Measurements from ENCODE around the gene TESMIN. TPM values are rescaled to one million over a fixed set of nuclear protein-coding genes. Genes with fewer than 3 reads are reported as not detected.

The TESMIN gene
- total RNA-seq, 1 donor from 2014 or later: 8.1 TPM

GRCh38 chr11:68661014-68661413 is 90.3 kb downstream of the TESMIN start:
- H3K4me1 ChIP-seq: no peaks in the 10 kb centered on the region
- Mint-ChIP-seq H3K27ac (no peak overlapping the region), H3K4me1 (peaks cover 10% of the 10 kb centered on the region), H3K36me3 (no peaks in the 10 kb centered on the region), H3K9me3 (no peaks in the 10 kb centered on the region), H3K27me3 (ENCODE audit: insufficient read depth, low read depth) (peaks cover 7% of the 10 kb centered on the region), H3K4me3 (no peak overlapping the region)
- H2AFZ ChIP-seq (replicated peaks): no peak overlapping the region
- DNase-seq (ENCODE audit: low spot score): no peak
- no peaks in the 10 kb centered on the region for H3F3A ChIP-seq (ENCODE audit: low read depth)
- H3K4me3 ChIP-seq: no peak overlapping the region
- H3K9me3 ChIP-seq (ENCODE audit: low read depth): no peaks in the 10 kb centered on the region
- H3K4me2 ChIP-seq: no peak overlapping the region
- H3K27ac ChIP-seq: no peak overlapping the region
- no peaks in the 10 kb centered on the region for H4K20me1 ChIP-seq (ENCODE audit: low read depth)
- no peaks in the 10 kb centered on the region for H3K36me3 ChIP-seq
- H3K79me2 ChIP-seq (ENCODE audit: low read depth): no peaks in the 10 kb centered on the region
- TF ChIP-seq CTCF (IDR thresholded peaks at IDR 0.05): no peak
- TF ChIP-seq EZH2 (IDR thresholded peaks at IDR 0.05): no peak
- TF ChIP-seq EZH2phosphoT487 (IDR thresholded peaks at IDR 0.05): no peak
- H3K27me3 ChIP-seq: no peaks in the 10 kb centered on the region
- H3K9ac ChIP-seq: no peak overlapping the region

- no peak for DNase-seq (ENCODE audit: low spot score)
- no peak overlapping the region for H3K27ac ChIP-seq
- peaks cover 8% of the 10 kb centered on the region for H3K27me3 Mint-ChIP-seq (ENCODE audit: insufficient read depth, low read depth)
- no peaks in the 10 kb centered on the region for H3K36me3 ChIP-seq
- H3K4me3 Mint-ChIP-seq: no peak overlapping the region
- H3K9me3 ChIP-seq (ENCODE audit: low read depth): no peaks in the 10 kb centered on the region
- no peak overlapping the region for H3K4me3 ChIP-seq
- H3K9ac ChIP-seq: no peak overlapping the region
- no peaks in the 10 kb centered on the region for H3K27me3 ChIP-seq
- H3K4me2 ChIP-seq: no peak overlapping the region
- no peaks in the 10 kb centered on the region for H4K20me1 ChIP-seq (ENCODE audit: low read depth)
- H3K36me3 Mint-ChIP-seq: no peaks in the 10 kb centered on the region
- H3K4me1 ChIP-seq: no peaks in the 10 kb centered on the region
- H3K79me2 ChIP-seq (ENCODE audit: low read depth): no peaks in the 10 kb centered on the region
- H3K4me1 Mint-ChIP-seq: peaks cover 10% of the 10 kb centered on the region
- H2AFZ ChIP-seq (replicated peaks): no peak overlapping the region
- H3K27ac Mint-ChIP-seq: no peak overlapping the region
- H3F3A ChIP-seq (ENCODE audit: low read depth): no peaks in the 10 kb centered on the region
- H3K9me3 Mint-ChIP-seq: peaks cover 7% of the 10 kb centered on the region
- no peak for TF ChIP-seq EZH2 (IDR thresholded peaks at IDR 0.05)
- TF ChIP-seq CTCF (IDR thresholded peaks at IDR 0.05): no peak
- no peak for TF ChIP-seq EZH2phosphoT487 (IDR thresholded peaks at IDR 0.05)
These were observed 91.1 kb downstream of the TESMIN start for GRCh38 chr11:68660066-68660810.

GRCh38 chr11:68659158-68659921 is 92.0 kb downstream of the TESMIN start:
- no peak overlapping the region for H3K27ac ChIP-seq
- H3K27ac Mint-ChIP-seq: no peak overlapping the region

More at GRCh38 chr11:68659158-68659921, 92.0 kb downstream of the TESMIN start:
- Histone ChIP-seq H3K79me2 (ENCODE audit: low read depth) (no peaks in the 10 kb centered on the region), H3K27me3 (no peaks in the 10 kb centered on the region), H3K4me3 (no peak overlapping the region), H3K4me1 (no peaks in the 10 kb centered on the region), H3K4me2 (no peak overlapping the region), H3K36me3 (no peaks in the 10 kb centered on the region), H3F3A (ENCODE audit: low read depth) (no peaks in the 10 kb centered on the region), H3K9ac (no peak overlapping the region), H2AFZ (replicated peaks) (no peak overlapping the region), H4K20me1 (ENCODE audit: low read depth) (no peaks in the 10 kb centered on the region), H3K9me3 (ENCODE audit: low read depth) (no peaks in the 10 kb centered on the region)
- Mint-ChIP-seq H3K4me1 (peaks cover 10% of the 10 kb centered on the region), H3K4me3 (no peak overlapping the region), H3K36me3 (no peaks in the 10 kb centered on the region), H3K27me3 (ENCODE audit: insufficient read depth, low read depth) (peaks cover 8% of the 10 kb centered on the region), H3K9me3 (peaks cover 11% of the 10 kb centered on the region)
- DNase-seq (ENCODE audit: low spot score): no peak
- TF ChIP-seq CTCF (IDR thresholded peaks at IDR 0.05) (no peak), EZH2 (IDR thresholded peaks at IDR 0.05) (no peak)
